ENCODE results near the gene PYHIN1. TPM values are rescaled to one million over a fixed set of nuclear protein-coding genes. Genes with fewer than 3 reads are reported as not detected.

Gene PYHIN1
- total and polyA plus RNA-seq, 12 donors: 0.07 to 3.1 (median 0.33) TPM; not detected in 7

GRCh38 chr1:159015440-159015909, 84.1 kb downstream of the PYHIN1 start:
- Histone ChIP-seq H3K4me1 (peaks cover 0 to 83% (median 38%) of the 10 kb centered on the region in 9 donors), H3K27ac (peak overlapping the region in 8 of 10 donors; percentile 28 to 96 (median 34)), H3K36me3 (peaks cover 0 to 72% (median 36%) of the 10 kb centered on the region in 9 donors), H3K27me3 (no peaks in the 10 kb centered on the region), H3K9me3 (no peaks in the 10 kb centered on the region), H3K4me3 (peak overlapping the region in 3 of 10 donors; percentile 1 to 64 (median 7))
- intact Hi-C loops (cut with DNase I): no loop called here
- peak in 1 of 2 donors; percentile 66 for DNase-seq
- no peak for TF ChIP-seq CTCF (IDR thresholded peaks at IDR 0.05)
- ATAC-seq: peak; percentile 94 to 99 (median 96)
- 44 to 61% methylated on average over 4 of the region's 4 CpGs for WGBS, 2 donors

DNA sequence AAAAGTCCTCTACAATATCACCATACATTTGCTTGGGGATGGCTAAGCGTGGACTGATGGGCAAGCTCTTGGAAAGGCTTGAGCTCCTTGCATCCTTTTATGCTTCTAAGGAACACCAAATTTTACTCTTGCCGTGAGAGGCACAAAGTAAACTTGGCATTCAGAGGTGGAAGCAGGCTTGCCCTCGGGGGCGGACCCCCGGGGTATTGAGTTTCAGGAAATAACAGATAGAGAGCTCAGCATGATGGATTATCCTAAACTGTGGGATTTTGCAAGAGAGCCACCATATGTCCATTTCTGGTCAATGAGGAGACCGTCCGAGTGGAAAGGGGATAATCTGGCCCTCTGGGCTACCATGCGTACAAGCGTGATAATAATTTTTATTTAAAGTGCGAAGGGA, 92.4 kb downstream of the PYHIN1 start:
- TF ChIP-seq CTCF (IDR thresholded peaks at IDR 0.05): no peak
- intact Hi-C loops (cut with DNase I): no loop called here
- no peak overlapping the region for H3K4me3 ChIP-seq
- DNase-seq (no peak), ATAC-seq (no peak)
- peaks cover 0 to 99% (median 16%) of the 10 kb centered on the region in 9 donors for H3K36me3 ChIP-seq
- peaks cover 0 to 93% (median 9%) of the 10 kb centered on the region in 9 donors for H3K4me1 ChIP-seq
- H3K9me3 ChIP-seq: peaks cover 0 to 2% (median 0%) of the 10 kb centered on the region in 11 donors
- 83 to 86% methylated on average over 10 of the region's 10 CpGs for WGBS, 2 donors
- H3K27ac ChIP-seq: no peak overlapping the region
- H3K27me3 ChIP-seq: no peaks in the 10 kb centered on the region

DNA sequence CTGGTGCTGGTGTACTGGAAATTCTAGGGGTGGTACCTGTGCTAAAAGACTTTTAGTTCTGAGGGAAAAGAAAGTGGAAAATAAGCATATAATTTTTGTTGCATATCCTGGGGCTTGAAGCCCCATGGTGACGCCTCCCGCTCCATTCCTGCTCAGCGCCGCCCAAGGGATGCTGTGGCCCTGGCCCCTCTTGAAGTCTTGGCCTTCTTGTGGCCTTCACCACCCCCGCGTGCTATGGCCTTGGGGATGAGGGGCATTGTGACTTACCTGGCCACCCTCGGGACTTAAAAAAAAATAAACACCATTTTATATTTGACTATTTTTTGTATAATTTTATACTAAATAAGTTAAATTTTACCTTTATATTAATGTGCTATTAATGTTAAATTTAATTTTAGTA, 93.7 kb downstream of the PYHIN1 start:
- H3K27me3 ChIP-seq: no peaks in the 10 kb centered on the region
- H3K27ac ChIP-seq: no peak overlapping the region
- DNase-seq (no peak), ATAC-seq (no peak)
- 95 to 98% methylated on average over 7 of the region's 7 CpGs for WGBS, 2 donors
- peaks cover 0 to 87% (median 9%) of the 10 kb centered on the region in 9 donors for H3K4me1 ChIP-seq
- intact Hi-C loops (cut with DNase I): no loop called here
- no peak for TF ChIP-seq CTCF (IDR thresholded peaks at IDR 0.05)
- H3K36me3 ChIP-seq: peaks cover 0 to 99% (median 12%) of the 10 kb centered on the region in 9 donors
- peaks cover 0 to 15% (median 0%) of the 10 kb centered on the region in 11 donors for H3K9me3 ChIP-seq
- no peak overlapping the region for H3K4me3 ChIP-seq

Other genes starting within 250 kb of the PYHIN1 start
- gene SPTA1, start 244.8 kb upstream of the PYHIN1 start, total RNA-seq: 1 to 10 TPM in 1 of 10 donors, under 1 TPM in 3, not detected in 6; 0.04 to 1.2 (median 0.24) TPM
- gene SPTA1, start 244.8 kb upstream of the PYHIN1 start, polyA plus RNA-seq: under 1 TPM in 1 of 2 donors, not detected in 1; 0.03 TPM
- not detected for gene OR6K2, start 230.9 kb upstream of the PYHIN1 start, total RNA-seq
- not detected for gene OR6K2, start 230.9 kb upstream of the PYHIN1 start, polyA plus RNA-seq
- not detected for gene OR6K3, start 210.8 kb upstream of the PYHIN1 start, total RNA-seq
- not detected for gene OR6K3, start 210.8 kb upstream of the PYHIN1 start, polyA plus RNA-seq
- not detected for gene OR6K6, start 176.8 kb upstream of the PYHIN1 start, total RNA-seq
- not detected for gene OR6K6, start 176.8 kb upstream of the PYHIN1 start, polyA plus RNA-seq
- gene OR6N1, start 159.4 kb upstream of the PYHIN1 start, total RNA-seq: not detected
- not detected for gene OR6N1, start 159.4 kb upstream of the PYHIN1 start, polyA plus RNA-seq
- gene OR6N2, start 150.3 kb upstream of the PYHIN1 start, total RNA-seq: not detected
- not detected for gene OR6N2, start 150.3 kb upstream of the PYHIN1 start, polyA plus RNA-seq
- gene MNDA, start 100.2 kb upstream of the PYHIN1 start, total RNA-seq: 10 to 100 TPM in 1 of 10 donors, 1 to 10 TPM in 9; 1.9 to 18.9 (median 2.8) TPM
- 1 to 10 TPM; 1.0 to 1.2 TPM for gene MNDA, start 100.2 kb upstream of the PYHIN1 start, polyA plus RNA-seq
- gene IFI16, start 78.4 kb downstream of the PYHIN1 start, total RNA-seq: 10 to 100 TPM; 16.1 to 73.8 (median 21.4) TPM
- 10 to 100 TPM; 33.8 to 54.4 TPM for gene IFI16, start 78.4 kb downstream of the PYHIN1 start, polyA plus RNA-seq
- 1 to 10 TPM in 1 of 10 donors, under 1 TPM in 3, not detected in 6; 0.42 to 1.8 (median 0.58) TPM for gene AIM2, start 145.2 kb downstream of the PYHIN1 start, total RNA-seq
- gene AIM2, start 145.2 kb downstream of the PYHIN1 start, polyA plus RNA-seq: under 1 TPM; 0.03 to 0.66 TPM
- gene CADM3, start 240.1 kb downstream of the PYHIN1 start, total RNA-seq: 1 to 10 TPM in 7 of 10 donors, under 1 TPM in 3; 0.81 to 3.6 (median 1.9) TPM
- 1 to 10 TPM; 2.9 to 4.3 TPM for gene CADM3, start 240.1 kb downstream of the PYHIN1 start, polyA plus RNA-seq

Data from heart right ventricle (tissue), 16 donors.